ENCODE results near the gene MLANA.
A peak's percentile ranks its signal among the peaks of the same experiment; 100 is the strongest.

The MLANA gene

DNA sequence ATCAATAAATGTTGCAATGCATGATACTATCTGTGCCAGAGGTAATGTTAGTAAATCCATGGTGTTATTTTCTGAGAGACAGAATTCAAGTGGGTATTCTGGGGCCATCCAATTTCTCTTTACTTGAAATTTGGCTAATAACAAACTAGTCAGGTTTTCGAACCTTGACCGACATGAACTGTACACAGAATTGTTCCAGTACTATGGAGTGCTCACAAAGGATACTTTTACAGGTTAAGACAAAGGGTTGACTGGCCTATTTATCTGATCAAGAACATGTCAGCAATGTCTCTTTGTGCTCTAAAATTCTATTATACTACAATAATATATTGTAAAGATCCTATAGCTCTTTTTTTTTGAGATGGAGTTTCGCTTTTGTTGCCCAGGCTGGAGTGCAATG lies 18.2 kb downstream of the MLANA start:
- no peak for DNase-seq

DNA sequence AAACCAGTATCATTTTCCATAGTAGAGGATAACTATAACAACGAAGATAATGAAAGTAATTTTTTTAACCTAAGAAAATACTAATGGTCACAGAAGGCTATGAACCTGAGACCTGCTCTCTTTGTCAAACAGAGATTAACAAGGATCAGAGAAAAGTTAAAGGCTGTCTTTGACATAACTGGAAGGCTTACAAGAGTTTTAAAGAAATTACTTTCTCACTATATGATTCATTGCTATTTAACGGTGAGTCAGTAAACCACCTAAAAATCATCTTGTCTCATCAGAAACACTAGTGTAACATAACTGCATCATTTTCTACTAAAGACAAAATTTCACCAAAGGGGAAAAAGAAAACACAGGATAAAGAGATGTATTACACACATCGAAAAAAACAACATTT lies 19.3 kb downstream of the MLANA start:
- no peak for DNase-seq

DNA sequence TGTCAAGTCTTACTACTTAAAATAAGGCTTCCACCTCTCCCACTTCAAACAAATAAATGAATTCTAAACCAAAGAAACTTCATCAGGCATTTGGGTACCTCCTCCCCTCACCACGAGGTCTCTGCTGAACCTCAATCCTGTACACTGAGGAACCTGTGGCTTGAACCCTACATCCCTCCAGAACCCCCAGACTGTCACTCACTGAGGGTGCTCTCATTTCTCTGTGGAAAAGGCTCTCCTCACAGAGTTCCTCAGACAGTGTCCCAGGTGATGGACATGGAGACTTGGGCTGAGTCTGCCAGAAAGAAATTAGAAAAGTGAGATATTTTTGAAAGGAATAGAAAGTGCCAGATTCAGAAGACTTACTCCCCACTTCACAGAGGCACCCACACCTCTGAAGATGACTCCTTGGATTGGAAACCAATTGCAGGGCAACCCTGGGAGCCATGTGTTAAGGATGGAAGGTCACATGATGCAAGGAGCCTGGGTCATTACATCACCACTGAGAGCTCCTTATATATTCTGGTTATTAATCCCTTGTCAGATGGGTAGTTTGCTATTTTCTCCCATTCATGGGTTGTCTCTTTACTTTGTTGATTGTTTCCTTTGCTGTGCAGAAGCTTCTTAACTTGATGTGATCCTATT lies 19.8 kb downstream of the MLANA start:
- no peak for DNase-seq

DNA sequence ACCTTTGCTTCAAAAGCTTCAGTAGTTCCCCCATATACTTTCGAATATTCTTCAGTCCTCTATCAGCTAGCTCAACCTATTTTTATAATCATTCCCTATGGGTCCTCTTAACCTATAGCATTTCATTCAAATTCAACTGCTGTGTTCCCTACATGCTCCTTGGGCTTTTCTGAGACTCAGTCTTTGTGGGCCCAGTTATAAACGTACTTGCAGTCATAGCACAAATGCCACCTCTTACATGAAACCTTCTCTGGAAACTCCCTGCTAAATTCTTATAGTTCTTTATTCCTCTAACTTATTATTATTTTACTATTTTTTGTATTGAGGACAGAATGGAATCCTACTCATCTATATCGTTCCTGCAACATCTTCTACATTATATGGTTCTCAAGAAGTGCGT lies 24.7 kb downstream of the MLANA start:
- DNase-seq: no peak

DNA sequence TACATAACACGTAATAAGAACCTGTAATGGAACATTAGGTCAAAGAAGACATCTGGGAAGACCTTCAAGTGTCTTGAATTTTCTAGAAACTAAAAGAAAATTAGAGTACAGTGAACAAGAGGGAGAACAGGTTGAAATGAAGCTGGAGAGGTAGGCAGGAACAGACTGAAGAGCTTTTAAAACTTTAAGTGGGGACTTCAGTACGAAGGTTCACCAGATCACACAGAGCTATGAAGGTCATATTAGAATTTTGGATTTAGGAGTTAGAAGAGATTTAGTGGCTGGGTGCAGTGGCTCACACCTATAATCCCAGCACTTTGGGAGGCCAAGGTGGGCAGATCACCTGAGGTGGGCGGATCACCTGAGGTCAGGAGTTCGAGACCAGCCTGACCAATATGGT lies 26.6 kb downstream of the MLANA start:
- no peak for DNase-seq

DNA sequence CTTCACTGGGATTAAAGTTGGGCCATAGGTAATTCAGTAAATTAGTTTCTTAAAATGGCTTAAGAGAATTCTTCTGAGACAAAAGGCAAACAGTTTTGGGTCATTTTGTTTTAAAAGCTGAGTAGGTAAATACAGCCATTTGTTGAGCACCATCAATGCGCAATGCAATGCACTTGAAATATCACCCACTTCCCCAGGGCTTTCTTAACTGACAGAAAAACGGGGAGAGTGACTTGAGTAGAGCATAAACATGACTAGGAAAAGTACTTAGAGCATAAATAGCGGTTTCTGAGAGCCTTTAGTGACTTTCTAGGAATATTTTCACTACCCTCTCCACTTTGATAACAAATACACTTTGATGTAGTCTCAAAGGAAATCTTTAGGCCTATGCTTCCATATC lies 27.2 kb downstream of the MLANA start:
- no peak for DNase-seq

DNA sequence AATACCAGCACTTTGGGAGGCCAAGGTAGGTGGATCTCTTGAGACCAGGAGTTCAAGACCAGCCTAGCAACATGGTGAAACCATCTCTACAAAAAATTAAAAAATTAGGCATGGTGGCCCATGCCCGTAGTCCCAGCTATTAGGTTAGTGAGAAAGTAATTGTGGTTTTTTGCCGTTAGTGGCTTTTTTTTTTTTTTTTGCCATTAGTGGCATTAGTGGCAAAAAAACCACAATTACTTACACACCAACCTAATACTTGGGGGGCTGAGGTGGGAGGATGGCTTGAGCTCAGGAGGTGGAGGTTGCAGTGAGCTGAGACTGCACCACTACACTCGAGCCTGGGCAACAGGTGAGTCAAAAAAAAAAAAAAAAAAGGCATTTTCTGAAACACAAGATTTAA lies 27.8 kb downstream of the MLANA start:
- DNase-seq: no peak

DNA sequence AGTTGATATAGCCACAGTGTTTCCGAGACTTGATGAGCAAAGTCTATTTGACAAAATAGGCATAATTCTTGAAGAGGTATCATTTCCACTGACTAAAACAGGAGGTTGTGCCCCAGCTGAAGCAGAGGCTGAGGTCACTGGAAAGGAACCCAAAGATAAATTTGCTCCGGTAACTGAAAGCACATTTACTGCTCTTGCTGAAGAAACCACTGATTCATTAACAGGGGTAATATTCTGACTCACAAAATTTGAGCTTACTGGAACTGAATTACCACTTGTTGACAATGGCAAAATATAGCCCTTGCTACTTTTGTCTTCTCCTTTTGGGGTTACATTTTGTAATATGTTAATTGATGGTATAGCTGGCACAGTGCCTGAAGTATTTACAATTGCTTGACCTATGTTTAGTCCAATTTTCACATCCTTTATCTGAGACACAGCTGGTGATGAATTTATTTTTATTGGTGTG lies 30.2 kb downstream of the MLANA start:
- no peak for DNase-seq

DNA sequence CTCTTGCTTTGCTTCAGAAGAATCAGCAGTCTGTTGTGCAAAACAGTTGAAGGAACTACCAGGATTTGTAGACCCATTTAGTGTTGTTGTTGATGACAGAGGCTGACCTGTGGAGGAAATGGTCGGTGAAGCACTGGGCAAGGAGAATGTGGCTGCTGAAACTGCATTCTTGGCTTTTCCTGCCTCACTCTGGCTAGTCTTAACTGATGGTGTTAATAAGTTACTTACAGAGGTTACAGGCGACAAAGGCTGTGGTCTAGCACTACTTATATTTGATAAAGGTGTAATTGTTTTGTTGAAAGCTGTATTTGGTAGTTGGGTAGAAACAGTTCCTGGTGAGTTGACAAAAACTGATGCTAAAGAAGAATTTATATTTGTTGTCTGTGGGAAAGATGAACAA lies 31.5 kb downstream of the MLANA start:
- no peak for DNase-seq

DNA sequence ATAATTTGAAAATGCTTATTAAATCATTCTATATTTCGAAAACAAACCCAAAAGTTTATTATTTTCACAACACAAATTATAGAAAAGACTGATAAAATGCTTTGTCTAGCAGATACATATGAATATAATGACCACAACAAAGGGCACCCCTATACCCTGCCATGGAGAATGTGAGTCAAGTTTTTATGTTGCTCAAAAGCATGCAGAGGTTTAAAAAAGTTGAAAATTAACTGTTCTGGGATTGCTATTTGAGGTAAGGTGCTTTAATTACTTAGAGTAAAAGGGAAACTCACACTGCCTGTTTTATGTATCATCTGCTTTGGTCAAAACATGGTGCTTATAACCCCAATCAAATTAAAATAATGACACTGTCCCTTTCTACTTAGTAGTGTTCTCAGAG lies 41.0 kb downstream of the MLANA start:
- no peak for DNase-seq

DNA sequence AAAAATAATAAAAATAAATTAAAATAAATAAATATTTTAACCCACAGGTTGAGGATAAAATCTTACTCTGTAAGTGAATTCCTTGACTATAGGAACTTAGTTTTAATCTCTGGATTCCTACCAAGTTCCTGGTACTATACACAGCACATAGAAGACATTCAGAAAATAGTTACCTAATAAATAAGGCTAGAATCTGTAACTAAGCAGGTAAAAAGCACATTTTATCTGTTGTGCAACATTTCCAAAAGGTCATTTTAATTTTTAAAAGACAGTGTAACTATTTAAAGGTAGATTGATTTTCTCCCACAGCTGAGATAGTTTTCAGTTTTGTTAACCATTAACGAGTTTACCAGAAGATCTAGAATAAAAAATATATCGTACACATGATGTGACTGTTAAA lies 47.8 kb downstream of the MLANA start:
- DNase-seq: no peak

DNA sequence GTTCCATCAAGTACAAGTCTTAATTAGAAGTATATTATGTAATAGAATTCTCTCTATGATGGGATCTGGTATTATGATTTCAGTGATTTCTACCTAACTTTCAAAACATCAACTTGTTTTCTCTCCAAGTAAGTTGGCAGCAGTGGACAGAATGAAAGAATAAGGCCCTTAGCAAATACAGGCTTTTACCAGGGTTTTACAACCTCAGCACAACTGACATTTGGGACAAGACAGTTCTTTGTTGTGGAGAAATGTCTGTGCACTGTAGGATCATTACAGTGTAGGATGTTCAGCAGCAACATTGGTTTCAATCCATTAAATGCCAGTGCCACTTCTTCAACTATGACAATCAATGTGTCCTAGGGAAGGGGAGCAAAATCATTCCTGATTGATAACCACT lies 48.8 kb downstream of the MLANA start:
- DNase-seq: no peak

DNA sequence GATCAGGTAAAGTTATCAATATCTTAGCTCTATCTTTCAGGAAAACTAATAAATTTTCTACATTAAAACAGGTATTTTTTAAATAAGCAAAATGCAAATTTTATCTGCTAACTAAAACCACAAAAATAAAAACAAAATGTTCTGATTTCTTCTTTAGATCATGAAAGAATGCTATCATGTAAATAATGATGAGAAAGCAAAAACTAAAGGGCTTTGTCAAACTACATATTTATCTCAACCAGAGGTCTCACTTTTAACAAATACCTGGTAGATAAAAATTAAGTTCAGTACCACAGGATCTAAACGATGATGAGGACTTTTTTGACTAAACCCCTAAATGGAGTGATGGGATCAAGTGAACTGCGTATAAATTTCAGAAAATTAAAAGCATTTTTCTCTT lies 50.5 kb downstream of the MLANA start:
- no peak for DNase-seq

DNA sequence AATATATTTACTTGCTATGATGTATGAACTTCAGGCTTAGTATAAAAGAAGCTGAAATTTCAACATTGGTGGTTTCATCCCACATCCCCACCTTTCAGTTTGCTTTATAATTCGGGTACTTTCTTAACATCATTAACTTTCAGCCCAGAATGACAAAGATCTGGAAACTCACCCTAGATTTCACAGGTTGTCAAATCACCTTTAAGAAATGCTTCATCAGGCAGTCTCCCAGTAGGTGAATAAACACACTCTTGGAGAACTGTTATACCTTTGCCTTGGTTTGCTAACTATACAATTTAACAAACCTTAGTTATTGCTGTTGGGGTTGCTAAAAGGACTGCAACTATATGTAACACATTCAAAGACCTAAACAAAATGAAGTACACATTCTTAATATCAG lies 54.4 kb downstream of the MLANA start:
- no peak for DNase-seq

DNA sequence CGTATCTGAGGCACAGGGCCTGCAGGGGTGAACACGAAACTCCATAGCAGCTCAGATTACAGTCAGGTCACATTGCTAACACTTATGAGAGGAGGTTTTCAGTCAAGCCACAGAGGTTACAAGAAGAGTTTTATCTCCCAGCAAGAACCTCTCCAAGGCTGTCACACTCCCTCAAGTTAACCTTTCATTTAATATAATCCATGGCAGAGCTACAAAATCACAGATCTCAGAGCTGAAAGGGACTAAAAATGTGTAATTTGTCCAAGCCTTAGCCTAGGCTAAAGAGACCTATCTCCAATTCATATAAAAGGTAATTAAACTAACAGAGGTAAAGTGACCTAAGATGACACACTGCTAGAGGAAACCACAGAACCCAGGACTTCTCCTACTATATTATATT lies 57.2 kb downstream of the MLANA start:
- peak; percentile 14 for DNase-seq

DNA sequence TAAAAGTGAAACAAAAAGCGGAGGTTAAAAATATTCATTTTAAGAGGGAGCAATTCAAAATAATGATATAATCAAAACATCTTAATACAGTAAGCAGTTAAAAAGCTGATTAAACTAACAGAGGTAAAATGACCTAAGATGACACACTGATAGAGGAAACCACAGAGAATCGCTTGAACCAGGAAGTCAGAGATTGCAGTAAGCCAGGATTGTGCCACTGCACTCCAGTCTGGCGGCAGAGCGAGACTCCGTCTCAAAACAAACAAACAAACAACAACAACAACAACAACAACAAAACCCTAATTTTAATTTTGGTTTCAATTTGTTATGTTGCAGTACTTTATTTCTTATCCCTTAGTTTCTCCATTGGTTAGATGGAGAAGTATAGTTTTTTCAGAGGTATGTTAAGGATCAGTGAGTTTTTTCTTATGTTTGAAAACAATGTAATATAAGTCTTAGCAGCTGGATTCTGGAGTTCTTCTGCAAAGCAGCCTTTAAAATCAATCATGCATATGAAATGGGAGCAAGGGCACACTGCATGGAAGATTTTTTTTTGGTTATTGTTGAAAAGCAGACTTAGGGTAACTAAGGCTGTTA lies 58.5 kb downstream of the MLANA start:
- DNase-seq: no peak

DNA sequence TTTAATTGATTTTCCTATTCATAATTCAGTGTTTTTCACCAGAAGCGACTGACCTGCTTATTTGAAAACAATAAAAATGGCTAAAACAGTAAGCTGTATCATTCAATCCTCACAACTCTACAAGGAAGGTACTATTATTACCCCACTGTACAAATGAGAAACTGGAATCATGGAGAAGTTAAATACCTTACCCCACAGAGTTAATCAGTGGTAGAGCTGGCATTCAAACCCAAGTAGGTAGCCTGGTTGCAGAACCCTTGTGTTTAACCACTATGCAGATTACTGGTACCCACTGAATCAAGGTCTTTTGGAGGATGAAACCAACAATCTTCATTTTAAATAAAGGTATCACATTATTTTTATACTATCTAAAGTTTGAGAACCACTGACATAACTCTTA lies 59.6 kb downstream of the MLANA start:
- no peak for DNase-seq

DNA sequence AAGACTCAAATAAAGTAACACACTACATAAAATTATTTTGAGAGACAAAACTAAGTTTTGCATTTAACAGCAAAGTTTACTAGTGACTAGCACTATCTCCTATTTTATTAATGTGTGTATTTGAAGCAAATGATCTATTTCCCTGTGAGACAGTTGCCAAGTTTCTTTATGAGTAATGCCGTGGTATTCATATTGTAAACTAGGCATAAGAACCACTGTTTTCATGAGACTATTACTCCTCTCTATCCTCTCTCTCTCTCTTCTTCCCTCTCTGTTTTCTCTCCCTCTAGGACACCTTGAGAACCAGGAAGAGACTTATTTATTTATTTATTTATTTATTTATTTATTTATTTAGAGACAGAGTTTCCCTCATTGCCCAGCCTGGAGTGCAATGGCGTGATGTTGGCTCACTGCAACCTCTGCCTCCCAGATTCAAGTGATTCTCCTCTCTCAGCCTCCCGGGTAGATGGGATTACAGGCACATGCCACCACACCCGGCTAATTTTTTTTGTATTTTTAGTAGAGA lies 61.1 kb downstream of the MLANA start:
- DNase-seq: no peak

DNA sequence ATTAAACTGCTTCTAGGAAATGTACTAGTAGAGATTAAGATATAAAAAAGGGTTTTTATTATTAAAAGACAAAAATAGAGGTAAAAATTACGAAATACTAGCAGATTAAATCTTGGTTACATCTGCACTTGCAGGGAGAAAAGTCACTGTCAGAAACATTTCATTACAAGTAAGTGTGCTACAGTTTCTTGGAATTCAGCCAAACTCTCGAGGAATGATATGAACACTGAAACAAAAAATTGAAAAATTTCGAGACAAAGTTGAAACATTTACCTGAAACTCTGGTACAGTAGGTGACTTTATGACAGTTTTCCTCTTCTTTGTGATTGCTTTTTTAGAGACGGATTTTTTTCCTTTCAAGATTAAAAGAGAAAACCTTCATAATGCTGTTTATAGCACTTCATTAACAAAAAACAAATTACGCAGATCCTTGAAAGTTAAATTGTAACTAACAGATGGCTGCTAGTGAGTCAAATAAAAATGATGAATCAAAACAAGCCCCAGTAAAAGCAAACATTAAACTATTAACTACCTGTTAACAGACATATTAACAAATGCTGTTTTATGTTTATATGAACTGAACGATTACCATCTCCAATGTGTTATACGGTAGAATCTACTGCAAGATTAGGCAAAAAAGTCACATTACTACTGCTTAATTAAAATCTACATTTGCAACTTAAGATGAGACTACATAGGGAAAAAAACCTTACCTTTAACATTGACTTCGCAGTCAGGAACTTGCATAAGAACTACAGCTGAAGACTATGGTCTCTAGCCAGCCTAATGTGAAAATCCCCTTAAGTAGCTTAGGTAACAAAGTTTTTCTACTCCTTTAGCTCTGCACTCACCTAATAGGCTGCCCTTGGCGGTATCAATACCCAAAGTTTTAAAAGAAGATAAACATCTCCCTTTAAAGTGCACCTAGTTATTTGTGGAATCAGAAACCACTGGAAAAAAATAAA lies 63.3 kb downstream of the MLANA start:
- DNase-seq: no peak

DNA sequence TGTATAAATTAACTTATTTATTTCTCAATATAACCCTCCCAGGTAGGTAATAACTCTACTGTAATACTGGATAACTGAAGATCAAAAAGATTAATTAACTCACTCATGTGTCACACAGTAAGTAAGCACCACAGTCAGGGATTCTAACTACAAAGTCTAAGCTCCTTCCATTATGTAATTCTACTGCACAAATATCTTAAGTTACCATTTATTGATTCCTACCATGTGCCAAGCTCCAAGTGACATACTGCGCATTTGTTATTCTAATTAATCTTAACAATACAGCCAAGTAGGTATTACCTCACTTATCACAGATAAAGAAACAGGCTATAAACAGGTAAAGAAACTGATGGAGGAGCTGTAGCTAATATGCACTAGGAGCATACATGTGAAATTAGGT lies 66.5 kb downstream of the MLANA start:
- DNase-seq: peak; percentile 74

DNA sequence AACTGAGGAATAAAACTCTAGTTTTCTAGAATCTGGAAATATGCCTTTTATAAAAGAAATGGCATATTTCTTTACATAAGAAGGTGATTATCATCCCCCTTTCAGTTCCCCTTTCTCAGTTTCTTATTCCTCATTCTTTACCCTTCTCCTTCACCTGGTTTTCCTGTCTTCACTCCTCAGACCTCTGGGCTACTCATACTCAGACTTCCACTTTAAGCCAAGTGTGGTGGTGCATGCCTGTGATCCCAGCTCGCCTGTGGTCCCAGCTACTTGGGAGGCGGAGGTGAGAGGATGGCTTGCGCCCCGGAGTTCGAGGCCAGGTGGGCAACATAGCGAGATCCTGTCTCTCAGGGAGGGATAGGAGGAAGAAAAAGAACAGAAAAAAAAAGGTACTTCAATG lies 67.6 kb downstream of the MLANA start:
- DNase-seq: no peak

Data from NCI-H146 (cell line).